ENCODE results near the gene SDR42E2.

Gene SDR42E2

GRCh38 chr16:22240023-22240710 lies 77.9 kb downstream of the SDR42E2 start:
- in situ Hi-C loops (cut with HindIII; ENCODE audit: low sequenced_read_pairs): no loop called here
